ENCODE measurements around the gene TRIP13. TPM values are rescaled to one million over a fixed set of nuclear protein-coding genes. Genes with fewer than 3 reads are reported as not detected.

TRIP13 gene
- total and polyA plus RNA-seq, 9 of the 15 experiments (the other 6 are each of a cell fraction or from before 2014, with no cell fraction given), result 24.1 to 116 (median 53.2) TPM

DNA sequence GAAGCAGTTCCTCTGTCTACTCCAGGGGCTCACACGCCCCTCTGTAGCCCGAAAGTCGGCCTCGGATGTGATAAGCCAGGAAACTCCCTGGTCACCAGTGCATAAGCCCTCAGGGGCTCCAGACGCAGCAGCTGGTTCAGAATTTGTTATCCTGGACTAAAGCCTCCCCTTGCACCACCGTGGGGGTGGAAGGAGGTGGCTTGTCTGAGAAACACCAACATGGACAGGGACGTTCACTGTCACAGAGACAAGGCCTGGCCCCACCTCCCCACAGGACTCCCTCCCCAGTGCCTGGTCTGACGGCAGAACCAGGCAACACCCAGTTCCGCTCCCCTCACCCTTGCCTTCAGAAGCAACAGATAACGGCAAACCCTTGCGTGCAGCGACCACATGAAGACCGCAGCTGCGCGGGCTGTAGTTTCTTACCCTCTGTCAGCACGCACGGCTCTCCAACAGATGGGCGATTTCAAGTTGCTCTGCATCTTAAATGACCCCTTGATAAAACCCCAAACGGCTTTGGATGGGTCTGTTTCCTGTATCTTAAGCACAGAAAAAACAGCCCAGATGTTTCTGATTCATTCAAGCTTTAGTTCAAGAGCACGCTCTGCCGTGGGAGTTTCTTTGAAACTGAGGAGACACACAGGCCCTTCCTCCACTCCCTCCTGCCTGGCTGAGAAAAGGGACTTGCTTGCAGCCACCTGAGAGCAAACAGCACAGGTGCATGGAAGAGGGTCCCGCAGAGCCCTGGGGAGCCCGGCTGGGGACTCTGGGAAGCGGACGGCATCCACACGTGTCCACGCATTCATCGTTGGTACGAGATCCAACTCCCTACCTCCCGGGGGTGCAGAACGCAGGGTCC is 71.2 kb downstream of the TRIP13 start (continued):
- TF ChIP-seq E4F1 (CRISPR knock-in tag; IDR thresholded peaks at IDR 0.05; ENCODE audit: borderline replicate concordance) (no peak), JUNB (CRISPR knock-in tag; conservative IDR thresholded peaks at IDR 0.05) (no peak), SMAD3 (CRISPR knock-in tag; conservative IDR thresholded peaks at IDR 0.05) (no peak), ZNF354B (CRISPR knock-in tag; IDR thresholded peaks at IDR 0.05) (no peak), PHB (CRISPR knock-in tag; IDR thresholded peaks at IDR 0.05) (no peak), PTBP1 (IDR thresholded peaks at IDR 0.05; ENCODE audit: low read depth, low read length) (no peak), TSC22D4 (tag; IDR thresholded peaks at IDR 0.05) (no peak), TAF1 (IDR thresholded peaks at IDR 0.05; ENCODE audit: control insufficient read depth, extremely low read depth, insufficient read depth, low read length, severe bottlenecking) (no peak), ZNF274 (IDR thresholded peaks at IDR 0.05; ENCODE audit: borderline replicate concordance, low read depth, low read length) (no peak), HNRNPH1 (optimal IDR thresholded peaks at IDR 0.05; ENCODE audit: low read depth, low read length) (no peak), FOXJ3 (CRISPR knock-in tag; IDR thresholded peaks at IDR 0.05) (no peak), BRD4 (IDR thresholded peaks at IDR 0.05) (no peak)
- TF ChIP-seq, protein P1, sequence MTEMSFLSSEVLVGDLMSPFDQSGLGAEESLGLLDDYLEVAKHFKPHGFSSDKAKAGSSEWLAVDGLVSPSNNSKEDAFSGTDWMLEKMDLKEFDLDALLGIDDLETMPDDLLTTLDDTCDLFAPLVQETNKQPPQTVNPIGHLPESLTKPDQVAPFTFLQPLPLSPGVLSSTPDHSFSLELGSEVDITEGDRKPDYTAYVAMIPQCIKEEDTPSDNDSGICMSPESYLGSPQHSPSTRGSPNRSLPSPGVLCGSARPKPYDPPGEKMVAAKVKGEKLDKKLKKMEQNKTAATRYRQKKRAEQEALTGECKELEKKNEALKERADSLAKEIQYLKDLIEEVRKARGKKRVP (CRISPR knock-in tag; IDR thresholded peaks at IDR 0.05), result peak; percentile 33; the same call in 1 of the 2 replicates
- TF ChIP-seq, protein P2, sequence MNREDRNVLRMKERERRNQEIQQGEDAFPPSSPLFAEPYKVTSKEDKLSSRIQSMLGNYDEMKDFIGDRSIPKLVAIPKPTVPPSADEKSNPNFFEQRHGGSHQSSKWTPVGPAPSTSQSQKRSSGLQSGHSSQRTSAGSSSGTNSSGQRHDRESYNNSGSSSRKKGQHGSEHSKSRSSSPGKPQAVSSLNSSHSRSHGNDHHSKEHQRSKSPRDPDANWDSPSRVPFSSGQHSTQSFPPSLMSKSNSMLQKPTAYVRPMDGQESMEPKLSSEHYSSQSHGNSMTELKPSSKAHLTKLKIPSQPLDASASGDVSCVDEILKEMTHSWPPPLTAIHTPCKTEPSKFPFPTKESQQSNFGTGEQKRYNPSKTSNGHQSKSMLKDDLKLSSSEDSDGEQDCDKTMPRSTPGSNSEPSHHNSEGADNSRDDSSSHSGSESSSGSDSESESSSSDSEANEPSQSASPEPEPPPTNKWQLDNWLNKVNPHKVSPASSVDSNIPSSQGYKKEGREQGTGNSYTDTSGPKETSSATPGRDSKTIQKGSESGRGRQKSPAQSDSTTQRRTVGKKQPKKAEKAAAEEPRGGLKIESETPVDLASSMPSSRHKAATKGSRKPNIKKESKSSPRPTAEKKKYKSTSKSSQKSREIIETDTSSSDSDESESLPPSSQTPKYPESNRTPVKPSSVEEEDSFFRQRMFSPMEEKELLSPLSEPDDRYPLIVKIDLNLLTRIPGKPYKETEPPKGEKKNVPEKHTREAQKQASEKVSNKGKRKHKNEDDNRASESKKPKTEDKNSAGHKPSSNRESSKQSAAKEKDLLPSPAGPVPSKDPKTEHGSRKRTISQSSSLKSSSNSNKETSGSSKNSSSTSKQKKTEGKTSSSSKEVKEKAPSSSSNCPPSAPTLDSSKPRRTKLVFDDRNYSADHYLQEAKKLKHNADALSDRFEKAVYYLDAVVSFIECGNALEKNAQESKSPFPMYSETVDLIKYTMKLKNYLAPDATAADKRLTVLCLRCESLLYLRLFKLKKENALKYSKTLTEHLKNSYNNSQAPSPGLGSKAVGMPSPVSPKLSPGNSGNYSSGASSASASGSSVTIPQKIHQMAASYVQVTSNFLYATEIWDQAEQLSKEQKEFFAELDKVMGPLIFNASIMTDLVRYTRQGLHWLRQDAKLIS (CRISPR knock-in tag; IDR thresholded peaks at IDR 0.05), result no peak
- TF ChIP-seq, protein P3, sequence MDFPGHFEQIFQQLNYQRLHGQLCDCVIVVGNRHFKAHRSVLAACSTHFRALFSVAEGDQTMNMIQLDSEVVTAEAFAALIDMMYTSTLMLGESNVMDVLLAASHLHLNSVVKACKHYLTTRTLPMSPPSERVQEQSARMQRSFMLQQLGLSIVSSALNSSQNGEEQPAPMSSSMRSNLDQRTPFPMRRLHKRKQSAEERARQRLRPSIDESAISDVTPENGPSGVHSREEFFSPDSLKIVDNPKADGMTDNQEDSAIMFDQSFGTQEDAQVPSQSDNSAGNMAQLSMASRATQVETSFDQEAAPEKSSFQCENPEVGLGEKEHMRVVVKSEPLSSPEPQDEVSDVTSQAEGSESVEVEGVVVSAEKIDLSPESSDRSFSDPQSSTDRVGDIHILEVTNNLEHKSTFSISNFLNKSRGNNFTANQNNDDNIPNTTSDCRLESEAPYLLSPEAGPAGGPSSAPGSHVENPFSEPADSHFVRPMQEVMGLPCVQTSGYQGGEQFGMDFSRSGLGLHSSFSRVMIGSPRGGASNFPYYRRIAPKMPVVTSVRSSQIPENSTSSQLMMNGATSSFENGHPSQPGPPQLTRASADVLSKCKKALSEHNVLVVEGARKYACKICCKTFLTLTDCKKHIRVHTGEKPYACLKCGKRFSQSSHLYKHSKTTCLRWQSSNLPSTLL (IDR thresholded peaks at IDR 0.05), result no peak

All from K562 (cell line).